BLaER1 treated with 17β-estradiol and CSF1 and Interleukin-3, amounts not matched to agents 10 nM and 100 nM (cell line): ENCODE data around the gene CYP46A1.
A peak's percentile ranks its signal among the peaks of the same experiment; 100 is the strongest.
"Not testable (repeated sequence)": the region's sequence is repeated elsewhere in the genome, so short reads cannot be mapped to it uniquely, and the experiment has no call there.

Experiments used
- H3K27ac ChIP-seq, 11 experiments: shearing (Covaris generic); formaldehyde crosslinking; 2 replicates each; pipeline ENCODE4 v1.8.1; 2022
- H3K27me3 ChIP-seq, 11 experiments: shearing (Covaris generic); formaldehyde crosslinking; 2 replicates each; pipeline ENCODE4 v1.8.1; 2022
- H3K36me3 ChIP-seq, 11 experiments: shearing (Covaris generic); formaldehyde crosslinking; 2 replicates each; pipeline ENCODE4 v1.8.1; 2022
- H3K4me1 ChIP-seq, 10 experiments: shearing (Covaris generic); formaldehyde crosslinking; 2 replicates each; pipeline ENCODE4 v1.8.1; 2022
- H3K4me2 ChIP-seq, 11 experiments: shearing (Covaris generic); formaldehyde crosslinking; 2 replicates each; pipeline ENCODE4 v1.8.1; 2022
- H3K4me3 ChIP-seq, 10 experiments: shearing (Covaris generic); formaldehyde crosslinking; 2 replicates each; pipeline ENCODE4 v1.8.1; 2022
- H3K9ac ChIP-seq, 11 experiments: shearing (Covaris generic); formaldehyde crosslinking; 2 replicates each; pipeline ENCODE4 v1.8.1; 2022
- H3K9me3 ChIP-seq, 11 experiments: shearing (Covaris generic); formaldehyde crosslinking; replicated peaks in 1 of 11; 2 replicates each; pipeline ENCODE4 v1.8.1; 2022
- H4K20me1 ChIP-seq, 11 experiments: shearing (Covaris generic); formaldehyde crosslinking; 2 replicates each; pipeline ENCODE4 v1.8.1; 2022
- Cebpa-rat ChIP-seq, 11 experiments: shearing (Covaris generic); IDR thresholded peaks; 2 replicates each; pipeline ENCODE4 v1.8.1; 2022

CYP46A1 gene

DNA sequence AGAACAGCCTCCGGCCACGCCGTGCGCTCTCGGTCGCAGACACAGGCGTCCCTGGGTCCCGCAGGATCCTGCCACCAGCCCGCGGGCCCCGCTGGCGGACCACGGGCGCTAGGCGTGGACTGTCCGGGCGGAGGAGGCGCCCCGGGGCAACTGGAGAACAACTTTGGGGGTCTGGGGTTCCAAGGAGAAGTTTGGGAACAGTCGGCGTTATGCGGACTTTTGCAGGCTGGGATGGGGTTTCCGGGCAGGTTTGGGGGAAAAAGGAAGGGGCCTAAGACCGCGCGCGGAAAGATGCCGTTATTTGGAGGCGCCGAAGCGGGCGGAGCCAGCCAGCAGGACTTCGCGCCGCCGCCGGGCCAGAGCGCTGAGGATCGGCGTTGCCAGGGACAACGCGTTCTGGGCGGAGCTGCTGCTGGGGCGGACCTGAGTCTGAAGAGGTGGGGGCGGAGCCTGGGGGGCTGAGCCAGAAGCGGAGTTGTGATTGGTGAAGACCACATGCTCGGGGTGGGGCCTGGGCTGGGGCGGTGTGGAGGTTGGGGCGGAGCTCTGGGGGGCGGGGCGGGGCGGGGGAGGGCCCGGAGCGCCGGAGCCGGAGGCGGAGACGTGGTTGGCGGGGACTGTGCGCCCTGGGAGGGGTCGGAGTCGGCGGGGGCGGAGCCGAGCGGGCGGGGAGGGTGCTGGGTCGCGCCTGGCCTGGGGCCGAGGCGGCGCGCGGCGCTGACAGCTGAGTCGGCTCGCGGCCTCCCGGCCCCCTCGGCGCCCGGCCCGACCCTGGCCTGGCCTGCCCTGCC, at the start of gene CYP46A1:
TSS of gene CYP46A1 (plus strand) at position 680 of the 791 bp plus-strand sequence. CDS start 120 bp downstream, outside the sequence.
- H3K9me3 ChIP-seq, result peaks cover under 1 to 8% (median 6%) of the 10 kb centered on the region in 11 experiments; a peak in 21 of 22 replicates
- no peaks in the 10 kb centered on the region for H4K20me1 ChIP-seq
- peak within 1 kb of the TSS; percentile 93 to 100 (median 98) for H3K4me2 ChIP-seq
- H3K36me3 ChIP-seq, result no peaks in the 10 kb centered on the region
- H3K27me3 ChIP-seq, result peaks cover 0 to 8% (median 0%) of the 10 kb centered on the region in 11 experiments; a peak in 2 of 22 replicates
- peak within 1 kb of the TSS; percentile 83 to 97 (median 92) for H3K9ac ChIP-seq
- peaks cover 28 to 63% (median 53%) of the 10 kb centered on the region in 10 experiments for H3K4me1 ChIP-seq
- peak within 1 kb of the TSS; percentile 75 to 97 (median 92) for H3K27ac ChIP-seq
- no peak for TF ChIP-seq Cebpa-rat (IDR thresholded peaks at IDR 0.05)
- peak within 1 kb of the TSS; percentile 75 to 96 (median 78) for H3K4me3 ChIP-seq

DNA sequence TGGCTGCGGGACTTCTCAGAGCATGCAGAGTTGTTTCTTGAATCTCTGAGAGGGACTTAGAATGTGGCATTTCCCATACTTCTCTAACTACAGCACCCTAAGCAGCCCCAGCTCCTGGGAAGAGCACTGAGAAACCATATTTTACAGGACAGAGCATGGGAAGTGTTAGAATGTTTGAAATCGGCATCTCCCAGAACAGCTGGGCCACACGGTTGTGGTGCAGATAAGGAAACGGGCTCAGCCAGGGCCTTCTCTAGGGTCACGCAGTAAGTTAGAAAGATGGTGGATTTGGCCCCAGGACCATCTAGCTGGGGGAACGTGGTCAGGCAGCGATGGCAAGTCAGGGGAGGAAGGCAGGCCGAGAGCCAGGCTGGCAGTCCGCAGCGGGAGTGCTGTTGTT, 49.7 kb upstream of the CYP46A1 start:
- H3K4me2 ChIP-seq, result peak overlapping the region; percentile 75 to 95 (median 82)
- peaks cover 0 to 12% (median 0%) of the 10 kb centered on the region in 11 experiments; a peak in 5 of 22 replicates for H3K27me3 ChIP-seq
- H3K4me1 ChIP-seq, result peaks cover 38 to 58% (median 48%) of the 10 kb centered on the region in 10 experiments
- H3K9me3 ChIP-seq, result no peaks in the 10 kb centered on the region
- H4K20me1 ChIP-seq, result no peaks in the 10 kb centered on the region; a peak in 1 of 22 replicates
- no peaks in the 10 kb centered on the region for H3K36me3 ChIP-seq
- H3K27ac ChIP-seq, result peak overlapping the region in 8 of 11 experiments; percentile 10 to 67 (median 20); a peak in 10 of 22 replicates
- H3K9ac ChIP-seq, result peak overlapping the region in 10 of 11 experiments; percentile 2 to 68 (median 45); a peak in 16 of 22 replicates
- peak overlapping the region in 2 of 10 experiments; percentile 3 to 19; a peak in 1 of 20 replicates for H3K4me3 ChIP-seq
- TF ChIP-seq Cebpa-rat (IDR thresholded peaks at IDR 0.05), result no peak

DNA sequence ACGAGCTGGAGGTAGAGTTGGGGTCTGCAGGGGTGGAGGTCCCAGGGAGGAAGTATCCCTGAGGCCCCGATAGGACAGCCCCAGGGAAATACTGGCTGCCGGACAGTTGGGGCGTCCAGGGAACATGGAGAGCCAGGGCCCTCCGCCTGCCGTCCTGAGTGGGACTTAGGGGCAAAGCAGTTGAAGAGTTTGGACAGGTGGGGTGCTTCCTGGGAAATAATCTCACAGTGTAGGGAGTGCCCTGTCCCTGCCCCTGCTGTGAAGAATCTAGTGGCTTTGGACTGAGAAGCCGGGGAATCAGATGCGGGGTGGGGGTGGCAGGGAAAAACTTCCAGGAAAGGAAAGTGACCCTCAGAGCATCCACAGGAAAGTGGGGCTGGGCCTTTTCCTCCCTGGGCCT, 49.0 kb upstream of the CYP46A1 start:
- Histone ChIP-seq H3K4me3 (no peak overlapping the region), H4K20me1 (no peaks in the 10 kb centered on the region; a peak in 1 of 22 replicates), H3K4me1 (peaks cover 38 to 58% (median 48%) of the 10 kb centered on the region in 10 experiments), H3K27ac (peak overlapping the region in 3 of 11 experiments; percentile 37 to 67 (median 48); a peak in 4 of 22 replicates), H3K9ac (peak overlapping the region in 2 of 11 experiments; percentile 29 to 63; a peak in 2 of 22 replicates), H3K9me3 (no peaks in the 10 kb centered on the region), H3K27me3 (peaks cover 0 to 12% (median 0%) of the 10 kb centered on the region in 11 experiments; a peak in 5 of 22 replicates), H3K4me2 (peak overlapping the region; percentile 75 to 95 (median 82)), H3K36me3 (no peaks in the 10 kb centered on the region)
- no peak for TF ChIP-seq Cebpa-rat (IDR thresholded peaks at IDR 0.05)

DNA sequence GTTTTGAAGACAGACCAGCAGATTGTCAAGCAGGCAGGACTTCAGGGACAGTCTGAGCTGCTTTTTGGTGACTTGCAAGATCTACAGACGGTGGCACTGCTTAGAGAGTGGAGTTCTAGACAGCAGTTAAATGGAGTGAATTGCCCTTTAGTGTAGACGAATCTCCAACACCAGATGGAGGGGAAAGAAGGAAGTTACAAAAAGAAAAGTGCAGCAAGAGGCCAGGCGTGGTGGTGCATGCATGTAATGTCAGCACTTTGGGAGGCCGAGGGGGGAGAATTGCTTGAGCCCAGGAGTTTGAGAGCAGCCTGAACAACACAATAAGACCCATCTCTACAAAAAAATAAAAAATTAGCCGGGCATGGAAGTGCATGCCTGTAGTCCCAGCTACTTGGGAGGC, 47.6 kb upstream of the CYP46A1 start:
- H3K27me3 ChIP-seq, result peaks cover 0 to 12% (median 0%) of the 10 kb centered on the region in 11 experiments; a peak in 5 of 22 replicates
- no peak overlapping the region for H3K9ac ChIP-seq
- H3K27ac ChIP-seq, result peak overlapping the region in 3 of 11 experiments; percentile 4 to 19 (median 13); a peak in 1 of 22 replicates
- no peaks in the 10 kb centered on the region for H4K20me1 ChIP-seq
- peaks cover 38 to 58% (median 48%) of the 10 kb centered on the region in 10 experiments for H3K4me1 ChIP-seq
- peak overlapping the region; percentile 35 to 95 (median 78); a peak in 21 of 22 replicates for H3K4me2 ChIP-seq
- no peak overlapping the region for H3K4me3 ChIP-seq
- H3K36me3 ChIP-seq, result no peaks in the 10 kb centered on the region
- no peak for TF ChIP-seq Cebpa-rat (IDR thresholded peaks at IDR 0.05)
- H3K9me3 ChIP-seq, result no peaks in the 10 kb centered on the region

DNA sequence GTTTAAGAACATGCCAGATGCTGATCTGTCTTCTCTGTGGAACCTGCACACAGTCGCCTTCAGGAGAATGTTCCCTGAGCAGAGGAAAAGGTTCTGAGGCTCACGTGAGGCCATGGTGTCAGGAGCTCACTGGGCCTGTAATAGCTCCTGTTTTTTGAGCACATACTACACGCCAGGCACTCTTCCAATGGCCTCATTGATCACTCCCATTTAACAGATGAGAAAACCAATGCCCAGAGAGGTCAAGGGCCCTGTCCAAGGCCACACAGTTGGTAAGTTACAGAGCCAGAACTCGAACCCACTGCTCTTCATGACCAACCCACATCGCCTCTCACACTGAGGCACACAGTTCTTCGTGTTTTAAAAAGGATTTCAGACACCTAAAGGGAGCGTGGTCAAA, 46.5 kb upstream of the CYP46A1 start:
- H3K4me2 ChIP-seq, result peak overlapping the region in 1 of 11 experiments; percentile 59; a peak in 1 of 22 replicates
- no peak overlapping the region for H3K9ac ChIP-seq
- H3K4me1 ChIP-seq, result peaks cover 38 to 48% (median 42%) of the 10 kb centered on the region in 10 experiments
- H3K27ac ChIP-seq, result no peak overlapping the region
- H3K36me3 ChIP-seq, result no peaks in the 10 kb centered on the region
- H3K9me3 ChIP-seq, result no peaks in the 10 kb centered on the region
- H3K27me3 ChIP-seq, result peaks cover 0 to 12% (median 0%) of the 10 kb centered on the region in 11 experiments; a peak in 5 of 22 replicates
- no peak for TF ChIP-seq Cebpa-rat (IDR thresholded peaks at IDR 0.05)
- H3K4me3 ChIP-seq, result no peak overlapping the region
- H4K20me1 ChIP-seq, result no peaks in the 10 kb centered on the region

DNA sequence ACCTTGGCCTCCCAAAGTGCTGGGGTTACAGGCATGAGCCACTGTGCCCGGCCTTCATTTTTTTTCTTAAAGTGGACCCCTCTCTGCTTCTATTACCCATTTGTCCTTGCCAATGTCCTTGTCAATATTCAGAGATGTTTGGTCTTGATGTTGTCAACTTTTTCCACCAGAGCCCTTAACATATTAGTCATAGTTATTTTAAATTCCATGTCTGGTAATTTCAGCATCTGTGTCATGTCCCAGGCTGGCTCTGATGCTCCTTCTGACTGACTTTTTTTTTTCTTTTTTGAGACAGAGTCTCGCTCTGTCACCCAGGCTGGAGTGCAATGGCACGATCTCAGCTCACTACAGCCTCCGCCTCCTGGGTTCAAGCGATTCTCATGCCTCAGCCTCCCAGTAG, 41.3 kb upstream of the CYP46A1 start:
- not testable (repeated sequence) for H3K4me3 ChIP-seq, H3K9me3 ChIP-seq, H3K36me3 ChIP-seq, H3K27ac ChIP-seq, H3K9ac ChIP-seq, H4K20me1 ChIP-seq
- Histone ChIP-seq H3K4me1 (peaks cover 17 to 35% (median 29%) of the 10 kb centered on the region in 10 experiments), H3K27me3 (peaks cover 12 to 45% (median 37%) of the 10 kb centered on the region in 11 experiments), H3K4me2 (peak overlapping the region in 8 of 11 experiments; percentile 27 to 61 (median 45); a peak in 7 of 22 replicates)

DNA sequence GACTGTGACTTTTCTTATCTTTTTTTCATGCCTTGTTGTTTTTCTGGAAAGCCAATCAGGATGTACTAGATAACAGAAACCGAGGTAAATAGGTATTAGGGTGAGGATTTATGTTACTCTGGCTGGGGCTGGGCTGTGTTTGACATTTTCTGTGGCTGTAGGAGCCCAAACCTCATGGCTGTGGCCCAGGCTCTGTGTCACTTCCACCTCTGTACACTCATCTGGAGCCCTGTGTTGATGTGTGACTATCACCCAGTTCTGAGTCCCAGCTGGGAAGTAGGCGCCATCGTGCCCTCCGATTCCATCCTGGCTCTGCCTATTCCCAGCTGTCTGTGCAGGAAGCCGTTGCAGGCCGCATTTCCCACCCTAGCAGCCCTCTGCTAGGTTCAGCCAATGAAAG, 40.8 kb upstream of the CYP46A1 start:
- H3K9ac ChIP-seq, result no peak overlapping the region
- peaks cover 0 to 4% (median 0%) of the 10 kb centered on the region in 11 experiments; a peak in 1 of 22 replicates for H4K20me1 ChIP-seq
- no peaks in the 10 kb centered on the region for H3K9me3 ChIP-seq
- H3K4me3 ChIP-seq, result no peak overlapping the region
- peaks cover 12 to 45% (median 37%) of the 10 kb centered on the region in 11 experiments for H3K27me3 ChIP-seq
- peaks cover 17 to 38% (median 31%) of the 10 kb centered on the region in 10 experiments for H3K4me1 ChIP-seq
- H3K27ac ChIP-seq, result no peak overlapping the region
- H3K36me3 ChIP-seq, result no peaks in the 10 kb centered on the region
- peak overlapping the region; percentile 1 to 76 (median 47); a peak in 20 of 22 replicates for H3K4me2 ChIP-seq
- TF ChIP-seq Cebpa-rat (IDR thresholded peaks at IDR 0.05), result no peak

DNA sequence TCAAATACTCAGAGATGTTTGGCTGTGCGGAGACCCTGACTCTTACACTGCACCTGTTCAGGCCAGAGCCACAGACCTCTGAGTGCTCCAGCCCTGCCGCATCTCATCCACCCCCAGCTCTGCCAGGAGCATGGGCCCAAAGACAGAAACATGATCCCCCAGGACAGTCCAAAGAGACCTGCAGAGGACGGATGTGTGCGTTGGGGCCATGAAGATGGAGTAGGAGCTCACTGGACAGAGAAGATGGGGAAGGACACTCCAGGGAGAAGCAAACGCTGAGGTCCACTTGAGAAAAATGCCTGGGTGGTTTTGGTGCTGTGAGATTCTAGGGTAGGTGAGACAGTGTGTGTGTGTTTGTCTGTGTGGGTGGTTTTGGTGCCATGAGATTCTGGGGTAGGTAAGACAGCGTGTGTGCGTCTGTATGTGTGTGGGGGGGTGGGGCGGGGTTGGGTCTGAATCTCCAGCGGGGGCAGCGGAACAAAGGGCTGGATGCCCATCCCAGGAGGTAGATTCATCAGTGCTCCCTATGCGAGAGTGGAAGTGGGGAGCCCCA, 40.0 kb upstream of the CYP46A1 start:
- H3K9me3 ChIP-seq, result no peaks in the 10 kb centered on the region
- H4K20me1 ChIP-seq, result peaks cover 0 to 4% (median 0%) of the 10 kb centered on the region in 11 experiments; a peak in 1 of 22 replicates
- no peak for TF ChIP-seq Cebpa-rat (IDR thresholded peaks at IDR 0.05)
- H3K9ac ChIP-seq, result 0 out of 22 replicates have a peak overlapping the region, but pooled peaks of 1 of the 11 experiments have one; percentile 80
- peaks cover 24 to 38% (median 32%) of the 10 kb centered on the region in 10 experiments for H3K4me1 ChIP-seq
- H3K27me3 ChIP-seq, result peaks cover 12 to 45% (median 37%) of the 10 kb centered on the region in 11 experiments
- peak overlapping the region in 1 of 10 experiments; percentile 58; a peak in 1 of 20 replicates for H3K4me3 ChIP-seq
- H3K4me2 ChIP-seq, result peak overlapping the region; percentile 46 to 87 (median 78)
- no peak overlapping the region for H3K27ac ChIP-seq
- H3K36me3 ChIP-seq, result no peaks in the 10 kb centered on the region
